ENCODE data around the gene NDUFA11.

DNA sequence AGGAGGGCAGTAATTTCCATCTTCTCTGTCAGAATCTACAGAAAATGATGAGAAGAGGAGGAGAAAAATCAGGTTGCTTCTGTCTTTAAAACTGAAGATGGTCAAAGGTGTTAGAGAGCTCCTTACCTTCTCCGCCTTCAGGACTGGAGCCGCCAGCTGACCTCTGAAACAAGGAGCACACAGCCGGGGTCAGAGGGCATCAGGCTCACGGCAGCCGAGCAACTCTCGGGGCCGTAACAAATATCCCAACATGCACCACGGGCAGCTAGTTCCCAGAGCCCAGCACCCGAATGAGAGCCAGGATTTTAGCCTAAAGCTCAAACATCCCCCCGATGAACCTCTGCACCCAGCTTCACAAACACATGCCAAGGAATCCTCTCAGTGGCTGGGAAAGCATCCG, 38.1 kb upstream of the NDUFA11 start:
- no peak for TF ChIP-seq EZH2 (IDR thresholded peaks at IDR 0.05; ENCODE audit: low read depth)
- TF ChIP-seq, protein P1, sequence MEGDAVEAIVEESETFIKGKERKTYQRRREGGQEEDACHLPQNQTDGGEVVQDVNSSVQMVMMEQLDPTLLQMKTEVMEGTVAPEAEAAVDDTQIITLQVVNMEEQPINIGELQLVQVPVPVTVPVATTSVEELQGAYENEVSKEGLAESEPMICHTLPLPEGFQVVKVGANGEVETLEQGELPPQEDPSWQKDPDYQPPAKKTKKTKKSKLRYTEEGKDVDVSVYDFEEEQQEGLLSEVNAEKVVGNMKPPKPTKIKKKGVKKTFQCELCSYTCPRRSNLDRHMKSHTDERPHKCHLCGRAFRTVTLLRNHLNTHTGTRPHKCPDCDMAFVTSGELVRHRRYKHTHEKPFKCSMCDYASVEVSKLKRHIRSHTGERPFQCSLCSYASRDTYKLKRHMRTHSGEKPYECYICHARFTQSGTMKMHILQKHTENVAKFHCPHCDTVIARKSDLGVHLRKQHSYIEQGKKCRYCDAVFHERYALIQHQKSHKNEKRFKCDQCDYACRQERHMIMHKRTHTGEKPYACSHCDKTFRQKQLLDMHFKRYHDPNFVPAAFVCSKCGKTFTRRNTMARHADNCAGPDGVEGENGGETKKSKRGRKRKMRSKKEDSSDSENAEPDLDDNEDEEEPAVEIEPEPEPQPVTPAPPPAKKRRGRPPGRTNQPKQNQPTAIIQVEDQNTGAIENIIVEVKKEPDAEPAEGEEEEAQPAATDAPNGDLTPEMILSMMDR (conservative IDR thresholded peaks at IDR 0.05) = no peak

Measured in PC-9 (cell line).